CD4-positive, alpha-beta T cell (primary cell): ENCODE results near the gene SKA1. TPM values are rescaled to one million over a fixed set of nuclear protein-coding genes. Genes with fewer than 3 reads are reported as not detected.

Experiments used
- ATAC-seq: fragments of 200-7000 bp; cut with Tn5 transposase; one replicate; pipeline ENCODE4 v1.10.0; 2022; ENCODE audit warnings: mild to moderate bottlenecking; ENCODE audit not compliant: poor library complexity
- CTCF ChIA-PET: fragments of 350-600 bp; sonication (Branson Sonifier 250); formaldehyde crosslinking; loops from one replicate; lab custom pipeline; 2021; ENCODE audit warnings: antibody characterized with exemption, inconsistent platforms; lab: Charles Lee
- POLR2A ChIA-PET: fragments of 350-600 bp; sonication (Branson Sonifier 250); formaldehyde crosslinking; loops from one replicate; lab custom pipeline; 2021; ENCODE audit warnings: antibody characterized with exemption, inconsistent platforms; lab: Charles Lee
- DNase-seq, 14 experiments: peaks; one replicate each; pipeline ENCODE4 v3.0.0-alpha.2; 2013 to 2020; ENCODE audit warnings: mixed read lengths in 2 of 14
- H3K27ac ChIP-seq, 2 donors: one replicate each; pipeline versions ENCODE4 v1.5.1 to v1.7.0; 2013; ENCODE audit warnings: low read length in 2 of 2, low read depth in 1 of 2, mild to moderate bottlenecking in 1 of 2
- H3K27me3 ChIP-seq, 2 experiments: 1 replicate in 1 of 2; 2 replicates in 1 of 2; pipeline versions ENCODE4 v1.6.1 to v1.7.0; 2013; ENCODE audit warnings: low read length in 2 of 2, control low read depth in 1 of 2, mild to moderate bottlenecking in 1 of 2, moderate library complexity in 1 of 2; ENCODE audit not compliant: insufficient read depth in 2 of 2, control insufficient read depth in 1 of 2
- H3K36me3 ChIP-seq: one replicate; pipeline ENCODE4 v1.6.1; 2013; ENCODE audit warnings: low read length, control low read depth; ENCODE audit not compliant: insufficient read depth
- H3K4me1 ChIP-seq: one replicate; pipeline ENCODE4 v1.6.1; 2013; ENCODE audit warnings: low read length, control low read depth; ENCODE audit not compliant: insufficient read depth
- H3K4me3 ChIP-seq: one replicate; pipeline ENCODE4 v1.5.1; 2013; ENCODE audit warnings: mild to moderate bottlenecking, low read length, moderate library complexity
- H3K9me3 ChIP-seq, 2 experiments: 1 replicate in 1 of 2; 2 replicates in 1 of 2; pipeline versions ENCODE4 v1.6.1 to v1.7.0; 2013; ENCODE audit warnings: low read length in 2 of 2, mild to moderate bottlenecking in 2 of 2, control low read depth in 1 of 2, moderate library complexity in 1 of 2; ENCODE audit not compliant: control insufficient read depth in 1 of 2, insufficient read depth in 1 of 2
- H3K27ac Mint-ChIP-seq: one replicate; pipeline ENCODE4 v1.8.0; 2020; ENCODE audit warnings: mixed read lengths
- H3K27me3 Mint-ChIP-seq: one replicate; pipeline ENCODE4 v1.8.0; 2021; ENCODE audit warnings: mixed read lengths
- H3K36me3 Mint-ChIP-seq: one replicate; pipeline ENCODE4 v1.8.0; 2021; ENCODE audit warnings: low read depth, mixed read lengths
- H3K4me1 Mint-ChIP-seq: one replicate; pipeline ENCODE4 v1.8.0; 2021; ENCODE audit warnings: low read depth, mixed read lengths
- H3K4me3 Mint-ChIP-seq: one replicate; pipeline ENCODE4 v1.8.0; 2020; ENCODE audit warnings: mild to moderate bottlenecking, mixed read lengths
- H3K9me3 Mint-ChIP-seq: one replicate; pipeline ENCODE4 v1.8.0; 2020; ENCODE audit warnings: mixed read lengths
- intact Hi-C, 2 experiments: fragments of 100-400 bp; cut with DNase I in 1 of 2; cut with micrococcal nuclease in 1 of 2; formaldehyde crosslinking; loops; one replicate each; pipeline versions ENCODE4 v1.15.1 to v1.9.0; 2023 to 2025; cut with DNase I, micrococcal nuclease
- total RNA-seq, 174 experiments: library from RNA in 2 of 174; stranded (reverse) in 2 of 174; gene quantifications; one replicate each; pipeline ENCODE4 v1.2.3 and lab custom pipeline; 2021 to 2026
- TF ChIP-seq, protein P1 (sequence below): fragments of 200-600 bp; IDR thresholded peaks from one replicate; pipeline ENCODE4 v1.8.0; 2022; ENCODE audit warnings: antibody characterized with exemption, mild to moderate bottlenecking

SKA1 gene
- total RNA-seq, 2 experiments from 2014 or later: 0.08 to 0.20 TPM

DNA sequence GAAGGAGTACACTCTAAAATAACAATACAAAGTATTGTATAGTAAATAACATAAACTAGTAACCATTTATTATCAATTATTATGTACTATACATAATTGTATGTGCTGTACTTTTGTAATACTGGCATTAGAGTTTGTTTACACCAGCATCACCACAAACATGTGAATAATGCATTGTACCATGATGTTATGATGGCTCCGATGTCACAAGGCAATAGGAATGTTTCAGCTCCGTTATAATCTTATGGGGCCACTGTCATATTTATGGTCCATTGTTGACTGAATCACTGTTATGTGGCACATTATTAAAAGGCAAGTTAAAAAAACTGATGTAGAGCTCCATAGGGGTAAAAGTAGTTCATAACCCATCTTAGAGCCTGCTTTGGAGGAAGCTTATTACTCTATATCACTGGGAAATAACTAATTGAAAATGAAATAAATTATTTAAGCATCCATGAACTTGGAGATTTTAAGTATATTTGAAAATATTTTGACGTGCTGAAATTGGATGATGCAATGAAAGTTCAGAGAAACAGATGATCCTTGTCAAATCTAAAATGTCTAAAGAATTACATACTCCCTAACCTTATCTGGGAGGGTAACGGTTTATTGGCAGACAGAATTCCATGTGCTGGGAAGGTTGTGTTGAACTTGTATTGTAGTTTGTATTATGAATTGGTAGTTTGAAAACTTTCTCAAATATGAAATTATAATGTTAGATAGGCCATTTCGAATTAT lies 2.4 kb downstream of the SKA1 start:
- intact Hi-C loops: loop anchor here in 1 of 2 experiments (5.0 kb wide), 5 partner anchors 95 to 1840 kb away; partner anchors contain the start of genes CFAP53, CTIF, MBD1 and MEX3C
- TF ChIP-seq, protein P1, sequence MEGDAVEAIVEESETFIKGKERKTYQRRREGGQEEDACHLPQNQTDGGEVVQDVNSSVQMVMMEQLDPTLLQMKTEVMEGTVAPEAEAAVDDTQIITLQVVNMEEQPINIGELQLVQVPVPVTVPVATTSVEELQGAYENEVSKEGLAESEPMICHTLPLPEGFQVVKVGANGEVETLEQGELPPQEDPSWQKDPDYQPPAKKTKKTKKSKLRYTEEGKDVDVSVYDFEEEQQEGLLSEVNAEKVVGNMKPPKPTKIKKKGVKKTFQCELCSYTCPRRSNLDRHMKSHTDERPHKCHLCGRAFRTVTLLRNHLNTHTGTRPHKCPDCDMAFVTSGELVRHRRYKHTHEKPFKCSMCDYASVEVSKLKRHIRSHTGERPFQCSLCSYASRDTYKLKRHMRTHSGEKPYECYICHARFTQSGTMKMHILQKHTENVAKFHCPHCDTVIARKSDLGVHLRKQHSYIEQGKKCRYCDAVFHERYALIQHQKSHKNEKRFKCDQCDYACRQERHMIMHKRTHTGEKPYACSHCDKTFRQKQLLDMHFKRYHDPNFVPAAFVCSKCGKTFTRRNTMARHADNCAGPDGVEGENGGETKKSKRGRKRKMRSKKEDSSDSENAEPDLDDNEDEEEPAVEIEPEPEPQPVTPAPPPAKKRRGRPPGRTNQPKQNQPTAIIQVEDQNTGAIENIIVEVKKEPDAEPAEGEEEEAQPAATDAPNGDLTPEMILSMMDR: no peak
- ATAC-seq: no peak
- Histone ChIP-seq H3K4me3 (no peak overlapping the region), H3K27me3 (no peaks in the 10 kb centered on the region), H3K36me3 (no peaks in the 10 kb centered on the region), H3K4me1 (peaks cover 12% of the 10 kb centered on the region), H3K9me3 (no peaks in the 10 kb centered on the region), H3K27ac (no peak overlapping the region)
- Mint-ChIP-seq H3K4me1 (peaks cover 14% of the 10 kb centered on the region), H3K27ac (no peak overlapping the region), H3K9me3 (no peaks in the 10 kb centered on the region), H3K36me3 (no peaks in the 10 kb centered on the region), H3K4me3 (no peak overlapping the region), H3K27me3 (no peaks in the 10 kb centered on the region)
- ChIA-PET CTCF (interaction anchor here (0.5 to 1.0 kb wide), 2 partner anchors 12 to 70 kb away, joined by 3 read pairs; no protein-coding TSS in a partner anchor), POLR2A (no interaction called here)
- no peak for DNase-seq

DNA sequence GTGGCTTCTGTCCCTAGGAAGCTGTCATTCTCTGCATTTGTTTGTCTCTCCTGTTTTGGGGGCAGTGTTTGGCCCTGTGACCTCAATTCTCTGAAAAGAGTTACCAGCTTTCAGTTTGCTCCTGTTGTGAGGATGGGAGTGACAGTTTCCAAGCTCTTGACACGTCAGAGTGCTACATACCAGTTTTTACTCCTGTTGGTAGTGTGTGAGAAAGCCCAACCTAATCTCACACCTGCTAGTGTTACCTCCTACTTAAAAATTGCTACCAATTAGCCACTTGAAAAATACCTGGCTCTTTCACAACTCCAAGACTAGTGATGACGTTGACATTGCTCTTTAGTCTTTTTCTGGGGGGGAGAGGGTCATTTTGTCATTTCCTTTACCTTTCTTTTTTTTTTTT lies 14.1 kb downstream of the SKA1 start:
- no peaks in the 10 kb centered on the region for H3K36me3 Mint-ChIP-seq
- TF ChIP-seq, protein P1: no peak
- no peak overlapping the region for H3K27ac Mint-ChIP-seq
- ChIA-PET POLR2A (interaction anchor here (0.6 kb wide), 1 partner anchor 32 kb away, joined by 4 read pairs; no protein-coding TSS in a partner anchor), CTCF (interaction anchor here (0.7 kb wide), 2 partner anchors 12 to 16 kb away, joined by 3 read pairs; no protein-coding TSS in a partner anchor)
- H3K36me3 ChIP-seq: no peaks in the 10 kb centered on the region
- H3K4me3 ChIP-seq: no peak overlapping the region
- no peaks in the 10 kb centered on the region for H3K9me3 ChIP-seq
- no peaks in the 10 kb centered on the region for H3K4me1 ChIP-seq
- H3K4me1 Mint-ChIP-seq: no peaks in the 10 kb centered on the region
- no peak overlapping the region for H3K27ac ChIP-seq
- no peak overlapping the region for H3K4me3 Mint-ChIP-seq
- H3K9me3 Mint-ChIP-seq: no peaks in the 10 kb centered on the region
- ATAC-seq (no peak), DNase-seq (no peak)
- intact Hi-C loops: no loop called here
- H3K27me3 ChIP-seq: no peaks in the 10 kb centered on the region
- no peaks in the 10 kb centered on the region for H3K27me3 Mint-ChIP-seq

DNA sequence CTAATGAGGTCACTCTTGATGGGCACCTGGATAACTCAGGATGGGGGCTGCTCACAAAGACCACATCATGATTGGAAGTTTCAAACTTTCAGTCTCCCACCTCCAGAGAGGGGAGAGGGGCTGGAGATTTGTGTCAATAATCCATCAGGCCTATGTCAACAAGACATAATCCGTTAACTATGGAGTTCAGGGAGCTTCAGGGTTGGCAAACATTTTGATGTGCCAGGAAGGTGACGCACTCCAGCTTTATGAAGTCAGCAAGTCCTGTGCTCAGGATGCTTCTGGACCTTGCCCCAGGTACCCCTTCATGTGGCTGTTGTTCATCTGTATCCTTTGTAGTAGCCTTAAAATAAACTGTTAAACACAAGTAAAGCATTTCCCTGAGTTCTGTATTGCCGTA lies 19.0 kb downstream of the SKA1 start:
- intact Hi-C loops: no loop called here
- Mint-ChIP-seq H3K27me3 (peaks cover 10% of the 10 kb centered on the region), H3K27ac (no peak overlapping the region), H3K36me3 (no peaks in the 10 kb centered on the region), H3K9me3 (no peaks in the 10 kb centered on the region), H3K4me1 (no peaks in the 10 kb centered on the region), H3K4me3 (no peak overlapping the region)
- TF ChIP-seq, protein P1: no peak
- Histone ChIP-seq H3K9me3 (no peaks in the 10 kb centered on the region), H3K27me3 (peaks cover 0 to 4% of the 10 kb centered on the region in 2 experiments), H3K27ac (no peak overlapping the region), H3K4me3 (no peak overlapping the region), H3K4me1 (no peaks in the 10 kb centered on the region), H3K36me3 (no peaks in the 10 kb centered on the region)
- POLR2A ChIA-PET: no interaction called here
- CTCF ChIA-PET: no interaction called here
- no peak for ATAC-seq
- DNase-seq: no peak
